ENCODE data around the gene CD34.
"Not testable (repeated sequence)": the region's sequence is repeated elsewhere in the genome, so short reads cannot be mapped to it uniquely, and the experiment has no call there.

The CD34 gene, protein sequence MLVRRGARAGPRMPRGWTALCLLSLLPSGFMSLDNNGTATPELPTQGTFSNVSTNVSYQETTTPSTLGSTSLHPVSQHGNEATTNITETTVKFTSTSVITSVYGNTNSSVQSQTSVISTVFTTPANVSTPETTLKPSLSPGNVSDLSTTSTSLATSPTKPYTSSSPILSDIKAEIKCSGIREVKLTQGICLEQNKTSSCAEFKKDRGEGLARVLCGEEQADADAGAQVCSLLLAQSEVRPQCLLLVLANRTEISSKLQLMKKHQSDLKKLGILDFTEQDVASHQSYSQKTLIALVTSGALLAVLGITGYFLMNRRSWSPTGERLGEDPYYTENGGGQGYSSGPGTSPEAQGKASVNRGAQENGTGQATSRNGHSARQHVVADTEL

DNA sequence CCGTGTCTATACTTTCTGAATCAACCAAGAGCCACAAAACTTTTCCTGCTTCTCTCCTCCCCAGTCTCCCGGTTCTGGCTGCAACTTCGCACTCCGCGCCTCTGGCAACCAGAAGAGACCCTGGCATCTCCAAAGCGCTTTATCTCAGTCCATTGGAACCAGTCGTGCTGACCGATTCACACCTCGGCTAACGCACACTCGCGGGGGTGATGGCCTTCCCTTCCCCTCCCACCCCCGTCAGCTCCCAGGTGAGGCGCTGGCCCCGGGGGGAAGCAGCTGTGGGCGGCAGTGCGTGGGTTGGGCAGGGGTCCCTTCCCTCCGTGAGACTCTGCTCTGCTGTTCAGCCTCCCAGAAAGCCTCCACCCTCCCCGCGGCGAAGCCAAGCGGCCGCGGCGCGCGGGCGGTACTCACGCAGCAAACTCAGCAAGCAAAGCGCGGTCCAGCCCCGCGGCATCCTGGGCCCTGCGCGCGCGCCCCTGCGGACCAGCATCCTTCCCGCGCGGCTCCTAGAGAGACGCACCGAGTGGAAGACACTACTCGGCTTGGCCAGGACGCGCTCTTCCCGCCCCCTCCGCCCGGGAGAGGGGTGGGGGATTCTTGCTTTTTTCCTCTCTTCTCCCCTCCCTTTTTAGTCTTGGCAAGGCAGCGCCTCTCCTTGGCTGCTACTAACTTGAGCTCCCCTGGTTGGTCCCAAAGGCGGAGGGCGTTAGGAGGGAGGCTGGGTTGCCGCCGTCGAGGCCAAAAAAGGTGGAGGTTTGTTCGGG lies at the start of gene CD34:
Gene CD34 (minus strand): TSS at position 535 of the 764 bp plus-strand sequence. CDS start 45 bp downstream, at position 490.
- no peak for DNase-seq (ENCODE audit: low read depth)

GRCh38 chr1:207960346-207960745 lies 49.4 kb upstream of the CD34 start:
- DNase-seq (ENCODE audit: low read depth): no peak

DNA sequence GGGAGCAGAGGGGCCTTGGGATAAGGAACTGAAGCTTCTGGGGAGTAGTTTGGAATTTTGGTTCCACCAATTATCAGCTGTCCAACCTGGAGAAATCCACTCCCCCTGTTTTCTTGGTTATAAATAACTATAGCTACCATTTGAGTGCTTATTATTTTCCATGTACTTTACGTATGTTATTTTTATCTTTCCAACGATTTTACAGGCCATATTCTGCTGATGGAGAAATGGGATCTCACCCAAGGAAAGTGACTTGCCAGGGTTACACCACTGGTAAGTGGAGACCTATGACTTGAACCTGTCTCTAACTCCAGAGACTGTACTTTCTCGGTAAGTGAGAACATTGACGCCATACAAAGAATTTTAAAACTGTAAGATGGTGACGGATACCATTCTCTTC lies 49.0 kb upstream of the CD34 start:
- no peak for DNase-seq (ENCODE audit: low read depth)

DNA sequence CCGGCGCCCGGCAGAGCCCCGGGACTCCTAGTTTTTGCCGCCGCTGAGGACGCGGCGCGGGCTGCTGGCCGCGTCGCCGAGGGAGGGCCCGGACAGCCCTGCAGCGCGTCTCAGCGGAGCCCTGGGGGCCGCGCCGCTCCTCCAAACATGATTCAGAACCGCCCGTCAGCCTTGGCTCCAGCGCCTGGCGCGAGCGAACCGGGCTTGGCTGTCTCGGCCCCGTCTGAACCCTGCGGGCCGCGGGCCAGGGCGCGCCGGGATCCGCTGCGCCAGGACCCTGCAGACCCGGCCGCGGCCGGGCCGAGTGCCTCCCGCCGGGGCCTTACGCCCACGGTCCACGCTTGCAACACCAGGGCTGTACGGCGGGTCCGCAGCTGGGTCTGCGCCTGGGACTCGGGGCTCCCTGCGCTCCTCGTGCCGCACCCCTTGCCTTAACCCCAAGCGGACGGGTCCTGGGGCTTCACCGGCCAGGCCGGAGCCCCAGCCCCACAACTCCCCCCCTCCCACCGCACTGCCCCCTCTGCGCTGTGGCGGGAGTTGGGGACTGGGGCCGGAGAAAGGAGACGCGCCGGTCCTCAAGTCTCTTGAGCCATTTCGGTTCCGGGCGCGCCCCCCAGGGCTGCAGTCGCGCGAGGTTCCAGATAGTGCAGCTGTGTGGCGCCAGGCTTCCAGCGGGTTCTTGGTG lies 48.4 kb upstream of the CD34 start:
- no peak for DNase-seq (ENCODE audit: low read depth)

GRCh38 chr1:207958376-207959139 lies 47.6 kb upstream of the CD34 start:
- DNase-seq (ENCODE audit: low read depth): no peak

DNA sequence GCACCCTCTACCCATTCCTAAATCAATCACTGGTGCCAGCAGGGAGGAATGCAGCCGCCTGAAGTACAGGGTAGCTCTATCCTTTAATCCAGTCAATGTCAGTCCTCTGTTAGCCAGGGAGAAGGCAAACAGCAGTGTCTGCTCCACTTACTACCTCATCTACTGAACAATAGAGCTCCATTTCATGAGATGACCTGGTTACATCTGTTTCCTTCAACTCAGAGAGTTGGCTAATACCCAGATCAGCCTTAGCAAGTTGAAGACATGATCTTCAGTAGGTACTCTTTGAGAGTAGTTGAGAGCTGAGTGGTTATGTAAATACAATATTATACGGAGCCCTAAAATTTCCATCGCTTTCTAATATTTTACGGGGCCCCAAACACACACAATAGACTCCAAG lies 46.1 kb upstream of the CD34 start:
- DNase-seq (ENCODE audit: low read depth): no peak

DNA sequence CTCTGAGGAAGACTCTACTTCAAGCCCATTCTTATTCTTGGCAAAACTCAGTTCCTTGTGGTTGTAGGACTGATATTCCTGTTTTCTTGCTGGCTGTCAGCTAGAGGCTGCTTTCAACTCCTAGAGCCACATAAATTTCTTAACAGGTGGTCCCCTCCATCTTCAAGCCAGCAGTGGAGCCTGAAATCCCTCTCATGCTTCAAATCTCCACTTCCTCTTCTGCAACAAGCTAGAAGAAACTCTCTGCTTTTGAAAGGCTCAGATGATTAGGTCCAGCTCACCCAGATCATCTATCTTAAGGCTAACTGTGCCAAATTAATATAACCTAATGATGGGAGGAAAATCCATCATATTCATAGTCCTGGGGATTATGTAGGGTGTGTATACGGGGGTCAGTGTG lies 43.2 kb upstream of the CD34 start:
- DNase-seq (ENCODE audit: low read depth): no peak

GRCh38 chr1:207952617-207953542 lies 42.0 kb upstream of the CD34 start:
- DNase-seq (ENCODE audit: low read depth): no peak

- DNase-seq (ENCODE audit: low read depth): no peak
Observed at GRCh38 chr1:207951652-207952051, 40.7 kb upstream of the CD34 start.

DNA sequence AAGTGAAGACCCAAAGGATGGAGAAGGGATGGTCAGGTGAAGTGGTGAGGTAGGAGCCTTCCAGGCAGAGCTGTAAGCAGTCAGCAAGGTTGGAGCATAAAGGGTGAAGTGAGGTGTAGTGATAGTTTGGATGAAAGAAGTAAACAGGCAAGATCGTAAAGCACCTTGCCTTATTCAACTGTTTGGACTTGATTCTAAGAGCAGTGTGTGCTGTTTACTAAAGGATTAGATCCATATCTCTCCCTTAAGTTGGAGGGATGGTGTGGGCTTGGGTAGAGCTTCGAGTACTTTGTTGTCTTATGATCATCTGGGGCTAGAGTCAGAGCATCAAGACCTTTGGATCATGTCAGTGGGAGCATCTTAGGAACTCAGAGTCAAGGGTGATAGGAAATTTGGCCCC lies 39.8 kb upstream of the CD34 start:
- no peak for DNase-seq (ENCODE audit: low read depth)

GRCh38 chr1:207949571-207950195 lies 38.8 kb upstream of the CD34 start:
- no peak for DNase-seq (ENCODE audit: low read depth)

GRCh38 chr1:207948536-207949250 lies 37.8 kb upstream of the CD34 start:
- DNase-seq (ENCODE audit: low read depth): no peak

- DNase-seq (ENCODE audit: low read depth): no peak
Observed at GRCh38 chr1:207946756-207947155, 35.8 kb upstream of the CD34 start.

- DNase-seq (ENCODE audit: low read depth): no peak
Observed at GRCh38 chr1:207944571-207944970, 33.6 kb upstream of the CD34 start.

GRCh38 chr1:207942337-207942741 lies 31.4 kb upstream of the CD34 start:
- not testable (repeated sequence) for DNase-seq (ENCODE audit: low read depth)

GRCh38 chr1:207941665-207942064 lies 30.7 kb upstream of the CD34 start:
- DNase-seq (ENCODE audit: low read depth): no peak

- no peak for DNase-seq (ENCODE audit: low read depth)
Observed at GRCh38 chr1:207938016-207938415, 27.1 kb upstream of the CD34 start.

DNA sequence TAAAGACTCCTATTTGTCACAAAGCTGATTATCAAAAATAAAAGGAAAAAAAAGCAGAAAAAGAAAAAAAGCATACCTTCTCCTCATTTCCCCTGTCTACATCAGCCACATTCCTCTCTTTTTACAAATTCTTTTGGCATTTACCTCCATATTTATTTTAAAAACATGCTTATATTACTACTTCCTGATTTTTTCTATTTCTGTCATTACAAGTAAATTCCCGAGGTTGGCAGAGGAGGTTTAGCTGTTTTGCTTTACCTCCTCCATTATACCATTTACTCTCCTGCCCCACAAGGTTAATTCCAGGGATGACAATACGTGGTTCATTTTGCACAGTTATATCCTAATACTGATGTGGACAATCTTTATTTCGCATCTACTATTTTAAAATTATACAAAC lies 26.3 kb upstream of the CD34 start:
- no peak for DNase-seq (ENCODE audit: low read depth)

DNA sequence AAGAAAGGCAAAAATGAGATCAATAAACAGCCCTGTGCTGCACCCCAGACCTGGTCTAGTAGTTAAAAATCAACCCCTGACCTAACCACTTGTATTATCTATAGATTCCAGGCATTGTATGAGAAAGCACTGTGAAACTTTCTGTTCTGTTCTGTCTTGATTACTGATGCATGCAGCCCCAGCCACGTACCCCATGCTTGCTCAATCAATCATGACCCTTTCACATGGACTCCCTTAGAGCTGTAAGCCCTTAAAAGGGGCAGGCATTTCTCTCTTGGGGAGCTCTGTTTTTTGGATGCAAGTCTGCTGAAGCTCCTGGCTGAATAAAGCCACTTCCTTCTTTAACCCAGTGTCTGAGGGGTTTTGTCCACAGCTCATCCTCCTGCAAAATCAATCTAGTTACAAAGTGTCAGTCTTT lies 24.2 kb upstream of the CD34 start:
- DNase-seq (ENCODE audit: low read depth): no peak
